Fibroblast of skin of right quadriceps (primary cell): ENCODE measurements around the gene MLYCD.

ENCODE experiments used
- DNase-seq: peaks from one replicate; pipeline ENCODE4 v3.0.0-alpha.2; 2013

The MLYCD gene

GRCh38 chr16:83958137-83958845 is 59.4 kb downstream of the MLYCD start:
- no peak for DNase-seq

GRCh38 chr16:83958846-83959565 is 60.1 kb downstream of the MLYCD start:
- no peak for DNase-seq

GRCh38 chr16:83959656-83960434 is 60.9 kb downstream of the MLYCD start:
- DNase-seq, result no peak

GRCh38 chr16:83960521-83961249 is 61.8 kb downstream of the MLYCD start:
- DNase-seq, result no peak

GRCh38 chr16:83961591-83961990 is 62.7 kb downstream of the MLYCD start:
- DNase-seq, result no peak

- DNase-seq, result no peak
Observed at GRCh38 chr16:83963277-83964119, 64.6 kb downstream of the MLYCD start.

GRCh38 chr16:83964684-83965443 is 65.9 kb downstream of the MLYCD start:
- DNase-seq, result no peak

- no peak for DNase-seq
Observed at GRCh38 chr16:83965444-83966152, 66.7 kb downstream of the MLYCD start.

GRCh38 chr16:83966153-83966696 is 67.3 kb downstream of the MLYCD start:
- DNase-seq, result no peak

GRCh38 chr16:83967091-83967490 is 68.2 kb downstream of the MLYCD start:
- DNase-seq, result no peak

- DNase-seq, result peak; percentile 16
Observed at GRCh38 chr16:83967838-83968305, 69.0 kb downstream of the MLYCD start, which contains the start of gene NECAB2. Gene NECAB2 (plus strand): TSS chr16:83968244. CDS start chr16:83968649, 405 bp downstream.

- DNase-seq, result no peak
Observed at GRCh38 chr16:83968306-83968851, 69.5 kb downstream of the MLYCD start.

GRCh38 chr16:83968891-83969649 is 70.2 kb downstream of the MLYCD start:
- no peak for DNase-seq

- DNase-seq, result no peak
Observed at GRCh38 chr16:83969771-83970429, 71.0 kb downstream of the MLYCD start.

- no peak for DNase-seq
Observed at GRCh38 chr16:83970430-83970815, 71.5 kb downstream of the MLYCD start.

- DNase-seq, result no peak
Observed at GRCh38 chr16:83971165-83972130, 72.5 kb downstream of the MLYCD start.
